Glomerular endothelial cell (primary cell): ENCODE measurements around the gene TEX11. TPM values are rescaled to one million over a fixed set of nuclear protein-coding genes. Genes with fewer than 3 reads are reported as not detected.
A peak's percentile ranks its signal among the peaks of the same experiment; 100 is the strongest.
"Not testable (repeated sequence)": the region's sequence is repeated elsewhere in the genome, so short reads cannot be mapped to it uniquely, and the experiment has no call there.

ENCODE experiments used
- DNase-seq: peaks from one replicate; pipeline ENCODE4 v3.0.0-alpha.2; 2011; ENCODE audit warnings: low read depth, low spot score; ENCODE audit errors: extremely low read depth
- total RNA-seq: library from RNA; depleted of rRNA; stranded (reverse); fragments of >200 nt; gene quantifications from 2 replicates; pipeline ENCODE4 v1.2.3, GENCODE V29; 2015

The TEX11 gene
- total RNA-seq, 1 donor from 2014 or later, result not detected

- DNase-seq, result no peak
Observed at GRCh38 chrX:70769659-70770227, 138.8 kb downstream of the TEX11 start.

GRCh38 chrX:70762285-70762684 lies 146.2 kb downstream of the TEX11 start:
- no peak for DNase-seq

GRCh38 chrX:70755850-70756249 lies 152.7 kb downstream of the TEX11 start:
- DNase-seq, result no peak

GRCh38 chrX:70754169-70754848 lies 154.2 kb downstream of the TEX11 start:
- no peak for DNase-seq

- DNase-seq, result not testable (repeated sequence)
Observed at GRCh38 chrX:70733774-70734173, 174.7 kb downstream of the TEX11 start.

- not testable (repeated sequence) for DNase-seq
Observed at GRCh38 chrX:70727961-70728360, 180.6 kb downstream of the TEX11 start.

- no peak for DNase-seq
Observed at GRCh38 chrX:70720721-70721120, 187.8 kb downstream of the TEX11 start.

GRCh38 chrX:70711336-70711735 lies 197.2 kb downstream of the TEX11 start:
- DNase-seq, result not testable (repeated sequence)

- DNase-seq, result no peak
Observed at GRCh38 chrX:70694339-70695122, 214.0 kb downstream of the TEX11 start.

- DNase-seq, result not testable (repeated sequence)
Observed at GRCh38 chrX:70679455-70679854, 229.1 kb downstream of the TEX11 start.

- no peak for DNase-seq
Observed at GRCh38 chrX:70675284-70675683, 233.2 kb downstream of the TEX11 start.

GRCh38 chrX:70672326-70672725 lies 236.2 kb downstream of the TEX11 start:
- DNase-seq, result no peak

- DNase-seq, result no peak
Observed at GRCh38 chrX:70669120-70669519, 239.4 kb downstream of the TEX11 start.

GRCh38 chrX:70664726-70665125 lies 243.8 kb downstream of the TEX11 start:
- DNase-seq, result peak; percentile 4

- not testable (repeated sequence) for DNase-seq
Observed at GRCh38 chrX:70661124-70661523, 247.4 kb downstream of the TEX11 start.

- DNase-seq, result not testable (repeated sequence)
Observed at GRCh38 chrX:70657546-70657945, 251.0 kb downstream of the TEX11 start.

GRCh38 chrX:70656304-70656703 lies 252.2 kb downstream of the TEX11 start:
- DNase-seq, result no peak

GRCh38 chrX:70647910-70648309 lies 260.6 kb downstream of the TEX11 start:
- DNase-seq, result not testable (repeated sequence)

GRCh38 chrX:70636218-70636617 lies 272.3 kb downstream of the TEX11 start:
- no peak for DNase-seq

- no peak for DNase-seq
Observed at GRCh38 chrX:70635669-70636068, 272.8 kb downstream of the TEX11 start.

- DNase-seq, result no peak
Observed at GRCh38 chrX:70635227-70635626, 273.3 kb downstream of the TEX11 start.

GRCh38 chrX:70621743-70622142 lies 286.8 kb downstream of the TEX11 start:
- DNase-seq, result no peak
